Amygdala (tissue), 56 donors: ENCODE data around the gene GSTM3.

Source experiments
- DNase-seq, 56 donors: peaks; one replicate each; lab custom pipeline; 2025; lab: John Stamatoyannopoulos, UW

GSTM3 gene

GRCh38 chr1:109739738-109740614 lies 862 bp downstream of the GSTM3 start:
- DNase-seq, result peak in 53 of 56 donors; percentile 13 to 85 (median 56)

DNA sequence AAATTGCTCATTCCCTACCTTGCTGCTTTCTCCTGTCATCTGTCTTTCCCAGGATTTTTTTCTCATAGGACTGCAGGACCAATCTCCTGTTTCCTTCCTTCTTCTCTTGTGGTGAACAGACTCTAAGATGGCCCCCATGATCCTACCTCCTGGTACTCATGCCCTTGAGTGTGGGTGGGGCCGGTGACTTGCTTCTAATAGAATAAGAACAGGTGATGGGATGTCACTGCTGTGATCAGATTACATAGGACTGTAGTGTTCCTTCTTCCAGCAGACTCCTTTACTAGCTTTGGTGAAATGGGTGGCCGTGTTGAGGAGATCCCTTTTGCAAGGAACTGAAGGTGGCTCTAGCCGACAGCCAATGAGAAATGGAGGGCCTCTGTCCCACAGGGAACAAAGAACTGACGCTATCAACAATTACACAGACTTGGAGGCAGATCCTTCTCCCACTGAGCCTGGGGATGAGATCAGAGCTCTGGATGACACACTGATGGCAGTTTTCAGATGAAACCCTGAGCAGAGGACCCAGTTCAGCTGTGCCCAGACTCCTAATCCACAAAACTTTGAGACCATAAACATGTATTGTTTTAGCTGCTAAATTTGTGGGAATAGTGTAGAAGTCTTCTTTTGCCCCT lies 7.5 kb downstream of the GSTM3 start:
- DNase-seq, result no peak

- no peak for DNase-seq
Measured at GRCh38 chr1:109732390-109732881, 8.4 kb downstream of the GSTM3 start.

DNA sequence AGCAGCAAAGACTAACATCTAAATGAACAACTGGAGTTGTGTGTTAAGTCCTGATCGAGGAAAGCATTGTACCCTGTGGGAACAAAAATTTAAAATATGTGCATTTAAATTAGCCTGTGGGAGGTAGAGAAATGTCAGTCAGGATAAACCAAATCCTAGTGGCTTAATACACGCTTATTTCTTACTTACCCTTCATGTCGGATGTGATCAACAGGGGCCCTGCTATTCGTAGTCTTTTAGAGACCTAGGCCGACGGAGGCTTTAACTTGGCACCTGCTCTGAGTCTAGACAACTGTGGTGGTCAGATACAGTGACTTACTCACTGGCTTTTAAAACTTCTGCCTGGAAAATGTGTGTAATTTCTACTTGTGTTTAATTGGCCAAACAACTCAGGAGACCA lies 10.2 kb downstream of the GSTM3 start:
- DNase-seq, result no peak

- no peak for DNase-seq
Measured at GRCh38 chr1:109728870-109729269, 12.0 kb downstream of the GSTM3 start.

- DNase-seq, result no peak
Measured at GRCh38 chr1:109726728-109727373, 14.0 kb downstream of the GSTM3 start.

DNA sequence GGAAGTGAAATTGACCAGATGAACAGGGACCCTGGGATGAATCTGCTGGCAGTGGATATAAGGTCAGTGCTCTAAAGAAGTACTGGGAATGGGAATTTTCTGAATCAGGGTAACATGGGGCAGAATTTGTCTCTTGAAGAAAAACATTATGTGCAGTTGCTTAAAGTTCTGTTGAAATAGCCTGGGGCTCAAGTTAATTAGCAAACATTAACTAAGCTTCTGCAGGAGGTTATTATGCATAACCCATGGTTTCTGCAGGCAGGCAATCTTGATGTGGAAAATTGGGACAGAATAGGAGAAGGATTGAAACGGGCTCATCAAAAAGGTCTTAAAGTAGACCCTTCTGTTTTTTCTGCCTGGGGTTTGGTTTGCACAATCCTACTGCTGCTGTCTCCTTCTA lies 14.8 kb downstream of the GSTM3 start:
- DNase-seq, result no peak

DNA sequence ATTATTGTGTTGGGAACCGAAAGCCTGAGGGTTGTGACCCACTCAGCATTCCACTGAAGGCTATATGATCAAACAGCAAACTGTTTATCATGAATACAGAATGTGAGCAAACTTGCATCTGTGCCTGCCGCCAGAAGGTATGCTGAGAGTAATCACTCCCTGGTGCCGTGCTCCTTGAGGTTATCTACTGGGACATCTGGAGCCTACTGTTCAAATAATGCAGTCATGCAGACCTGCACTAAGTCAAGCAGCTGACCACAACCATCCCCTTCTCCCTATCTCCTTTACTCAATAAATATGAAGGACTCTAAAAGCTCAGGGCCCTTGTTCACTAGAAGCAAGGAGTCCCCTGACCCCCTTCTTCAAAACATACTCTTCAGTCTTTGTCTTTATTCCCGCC lies 15.3 kb downstream of the GSTM3 start:
- no peak for DNase-seq

- DNase-seq, result no peak
Measured at GRCh38 chr1:109724933-109725332, 15.9 kb downstream of the GSTM3 start.

DNA sequence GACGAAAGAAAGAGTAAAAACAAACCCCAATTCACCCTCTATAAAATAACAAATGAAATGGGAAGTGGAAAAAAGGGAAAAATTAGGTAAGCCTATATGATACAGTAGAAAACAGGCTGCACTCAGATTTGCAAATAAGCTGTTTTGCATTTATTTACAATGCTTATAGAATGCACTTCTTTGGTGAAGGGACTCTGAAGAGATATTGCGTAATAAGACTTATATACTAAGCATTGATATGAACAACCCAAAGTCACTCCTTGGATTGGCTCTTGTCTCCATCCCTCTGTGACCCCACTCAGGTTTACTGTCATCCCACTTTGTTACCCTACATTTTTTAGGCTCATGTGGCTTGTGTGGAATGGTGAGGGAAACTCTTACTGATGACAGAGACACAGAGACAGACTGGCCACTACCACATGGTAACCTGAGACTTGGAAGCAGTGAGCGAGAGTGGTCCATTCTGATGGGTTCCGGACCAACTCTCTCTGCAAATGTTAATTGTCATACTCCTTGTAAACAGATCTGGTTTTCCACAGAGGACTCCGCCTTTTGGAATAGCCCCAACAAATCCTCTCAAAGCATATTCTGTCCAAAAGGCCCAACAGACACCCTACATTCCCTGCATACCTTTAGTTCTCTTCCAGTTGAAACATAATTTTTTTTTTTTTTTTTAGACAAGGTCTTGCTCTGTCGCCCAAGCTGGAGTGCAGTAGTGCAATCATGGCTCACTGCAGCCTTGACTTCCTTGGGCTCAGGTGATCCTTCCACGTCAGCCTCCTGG lies 17.7 kb downstream of the GSTM3 start:
- DNase-seq, result no peak

DNA sequence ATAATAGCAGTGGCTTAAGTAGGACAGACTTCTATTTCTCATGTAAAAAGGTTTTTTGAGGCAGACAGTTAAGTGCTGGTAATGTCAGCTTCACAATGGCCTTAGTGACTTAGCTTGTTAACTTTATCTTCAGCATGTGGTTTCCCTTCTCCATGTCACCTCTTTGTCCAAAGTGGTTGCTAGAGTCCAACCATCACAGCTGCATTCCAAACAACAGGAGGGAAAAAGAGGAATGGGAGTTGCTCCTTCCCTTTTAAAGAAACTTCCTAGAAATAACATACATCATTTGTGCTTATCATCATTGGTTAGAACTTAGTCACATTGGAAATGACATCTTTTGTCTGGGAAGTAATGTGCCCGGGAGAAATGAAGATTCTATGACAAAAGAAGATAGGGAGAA lies 18.9 kb downstream of the GSTM3 start:
- no peak for DNase-seq

DNA sequence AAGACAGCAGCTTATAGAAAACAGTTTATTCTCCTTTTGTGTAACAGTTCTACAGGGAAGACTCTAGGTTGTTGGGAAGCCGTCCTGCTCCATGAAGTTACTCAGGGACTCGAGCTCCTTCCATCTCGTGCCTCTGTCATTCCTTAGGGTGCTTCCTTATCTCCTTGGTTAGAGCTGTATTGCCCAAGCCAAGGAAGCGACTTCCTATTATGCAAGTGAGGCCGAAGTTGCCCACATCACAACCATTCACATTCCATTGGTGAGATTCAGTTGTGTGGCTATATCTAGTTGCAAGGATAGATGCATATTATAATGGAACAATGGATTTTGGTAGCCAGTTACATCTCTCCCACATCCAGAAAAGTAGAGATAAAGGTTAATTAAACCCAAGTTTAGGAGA lies 19.8 kb downstream of the GSTM3 start:
- no peak for DNase-seq

- no peak for DNase-seq
Measured at GRCh38 chr1:109719337-109719837, 21.5 kb downstream of the GSTM3 start.

- no peak for DNase-seq
Measured at GRCh38 chr1:109718495-109718894, 22.3 kb downstream of the GSTM3 start.

DNA sequence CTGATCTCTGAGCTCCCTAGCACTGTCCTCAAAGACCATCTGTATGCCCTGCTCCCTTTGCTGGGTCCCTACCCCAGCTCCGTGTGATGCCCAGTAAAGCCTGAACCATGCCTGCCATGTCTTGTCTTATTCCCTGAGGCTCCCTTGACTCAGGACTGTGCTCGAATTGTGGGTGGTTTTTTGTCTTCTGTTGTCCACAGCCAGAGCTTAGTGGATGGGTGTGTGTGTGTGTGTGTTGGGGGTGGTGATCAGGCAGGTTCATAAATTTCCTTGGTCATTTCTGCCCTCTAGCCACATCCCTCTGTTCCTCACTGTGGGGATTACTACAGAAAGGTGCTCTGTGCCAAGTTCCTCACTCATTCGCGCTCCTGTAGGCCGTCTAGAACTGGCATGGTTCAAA lies 23.1 kb downstream of the GSTM3 start:
- no peak for DNase-seq

DNA sequence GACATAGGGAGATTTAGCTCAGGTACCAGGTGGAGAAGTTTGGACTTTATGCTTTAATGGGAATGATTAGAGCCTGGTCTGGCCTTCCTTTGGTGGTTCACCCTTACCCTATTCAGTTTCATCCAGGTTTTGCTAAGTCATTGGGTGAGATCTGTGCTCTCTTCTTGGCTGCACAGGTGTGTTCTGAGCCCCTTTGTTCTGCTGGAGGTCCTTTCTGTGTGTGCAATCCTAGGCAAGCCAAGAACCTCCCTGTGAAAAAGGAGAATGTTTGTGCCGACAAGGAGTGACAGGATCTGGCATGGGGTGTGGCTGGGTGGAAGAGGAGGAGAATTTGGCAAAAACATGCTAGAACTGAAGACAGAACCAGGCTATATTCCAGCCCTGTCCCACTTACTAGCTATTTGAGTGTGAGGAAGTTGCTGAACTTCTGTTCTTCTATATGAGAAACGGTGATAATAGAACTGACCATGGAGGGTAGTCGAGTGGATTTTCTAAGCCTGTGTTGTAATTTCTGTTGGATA lies 24.2 kb downstream of the GSTM3 start:
- DNase-seq, result no peak

DNA sequence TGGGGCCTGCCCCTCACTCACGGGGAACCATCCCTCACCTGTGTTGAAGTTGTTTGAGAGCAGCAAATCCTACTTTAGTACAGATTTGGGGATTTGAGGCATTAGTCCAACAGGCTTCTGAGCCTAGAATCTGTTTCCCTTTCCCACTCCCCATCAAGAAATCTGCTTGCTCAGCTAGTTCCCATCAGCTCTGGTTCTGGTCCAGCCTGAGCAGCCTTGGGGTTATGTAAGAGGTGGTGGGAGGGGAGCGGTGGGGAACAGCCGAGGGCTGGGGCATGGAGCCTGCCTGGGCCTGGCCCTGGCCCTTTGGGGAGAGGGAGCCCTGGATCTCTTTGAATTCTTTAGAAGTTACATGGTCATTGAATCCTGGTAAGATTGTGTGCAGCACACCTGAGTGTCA lies 24.7 kb downstream of the GSTM3 start:
- DNase-seq, result no peak

GRCh38 chr1:109714661-109715372 lies 26.0 kb downstream of the GSTM3 start:
- DNase-seq, result no peak

DNA sequence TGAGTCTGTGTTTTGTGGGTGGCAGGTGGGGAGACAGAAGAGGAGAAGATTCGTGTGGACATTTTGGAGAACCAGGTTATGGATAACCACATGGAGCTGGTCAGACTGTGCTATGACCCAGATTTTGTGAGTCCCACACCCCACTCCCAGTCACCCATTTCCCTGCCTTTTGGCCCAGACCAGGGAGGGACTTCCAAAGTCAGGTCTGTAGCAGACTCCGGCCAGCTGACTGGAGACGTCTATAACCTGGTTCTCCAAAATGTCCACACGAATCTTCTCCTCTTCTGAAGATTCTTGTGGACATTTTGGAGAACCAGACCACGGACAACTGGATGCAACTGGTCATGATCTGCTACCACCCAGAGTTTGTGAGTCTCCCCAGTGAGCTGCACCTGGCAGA lies 27.2 kb downstream of the GSTM3 start:
- no peak for DNase-seq
